Ramos (cell line): Measurements from ENCODE around the gene SNX15.

Experiments
- in situ Hi-C: fragments of 300-500 bp; cut with MboI; formaldehyde crosslinking; loops from one replicate; pipeline ENCODE4 v1.14.3; 2022; ENCODE audit warnings: low sequenced_read_pairs; ENCODE audit not compliant: unreplicated experiment

Gene SNX15

GRCh38 chr11:65053827-65054508 is 26.7 kb downstream of the SNX15 start:
- in situ Hi-C loops = no loop called here

GRCh38 chr11:65055538-65055937 is 28.3 kb downstream of the SNX15 start:
- in situ Hi-C loops = no loop called here

GRCh38 chr11:65056999-65057398 is 29.8 kb downstream of the SNX15 start:
- in situ Hi-C loops = no loop called here

- in situ Hi-C loops = no loop called here
These were observed 30.3 kb downstream of the SNX15 start for GRCh38 chr11:65057526-65057925.

GRCh38 chr11:65058012-65058411 is 30.8 kb downstream of the SNX15 start:
- in situ Hi-C loops = no loop called here

GRCh38 chr11:65058419-65059054 is 31.3 kb downstream of the SNX15 start, which contains the start of gene NAALADL1:
Gene NAALADL1, minus strand, starts transcription at chr11:65058553. Its CDS starts 32 bp downstream, at chr11:65058521.
- in situ Hi-C loops = no loop called here

- in situ Hi-C loops = no loop called here
These were observed 32.3 kb downstream of the SNX15 start for GRCh38 chr11:65059523-65059922.

GRCh38 chr11:65059959-65060824 is 33.0 kb downstream of the SNX15 start:
- in situ Hi-C loops = no loop called here

GRCh38 chr11:65060913-65061408 is 33.7 kb downstream of the SNX15 start:
- in situ Hi-C loops = no loop called here

GRCh38 chr11:65063532-65063931 is 36.3 kb downstream of the SNX15 start:
- in situ Hi-C loops = no loop called here

- in situ Hi-C loops = no loop called here
These were observed 37.6 kb downstream of the SNX15 start for GRCh38 chr11:65064847-65065240.

GRCh38 chr11:65065851-65066250 is 38.6 kb downstream of the SNX15 start:
- in situ Hi-C loops = no loop called here

- in situ Hi-C loops = no loop called here
These were observed 39.1 kb downstream of the SNX15 start for GRCh38 chr11:65066315-65066714.

GRCh38 chr11:65066805-65067291 is 39.6 kb downstream of the SNX15 start:
- in situ Hi-C loops = no loop called here

- in situ Hi-C loops = no loop called here
These were observed 40.2 kb downstream of the SNX15 start for GRCh38 chr11:65067446-65067845.

GRCh38 chr11:65069217-65069616 is 42.0 kb downstream of the SNX15 start:
- in situ Hi-C loops = no loop called here

GRCh38 chr11:65071907-65072630 is 44.8 kb downstream of the SNX15 start:
- in situ Hi-C loops = no loop called here

- in situ Hi-C loops = no loop called here
These were observed 45.4 kb downstream of the SNX15 start for GRCh38 chr11:65072631-65072966.

GRCh38 chr11:65077451-65077850 is 50.2 kb downstream of the SNX15 start:
- in situ Hi-C loops = no loop called here

- in situ Hi-C loops = no loop called here
These were observed 50.9 kb downstream of the SNX15 start for GRCh38 chr11:65078151-65078550.
